NCI-H1930 (cell line): Measurements from ENCODE around the gene SH3TC2.

Experiments
- DNase-seq, 2 experiments: peaks; one replicate each; lab custom pipeline; 2025; lab: John Stamatoyannopoulos, UW

The SH3TC2 gene

DNA sequence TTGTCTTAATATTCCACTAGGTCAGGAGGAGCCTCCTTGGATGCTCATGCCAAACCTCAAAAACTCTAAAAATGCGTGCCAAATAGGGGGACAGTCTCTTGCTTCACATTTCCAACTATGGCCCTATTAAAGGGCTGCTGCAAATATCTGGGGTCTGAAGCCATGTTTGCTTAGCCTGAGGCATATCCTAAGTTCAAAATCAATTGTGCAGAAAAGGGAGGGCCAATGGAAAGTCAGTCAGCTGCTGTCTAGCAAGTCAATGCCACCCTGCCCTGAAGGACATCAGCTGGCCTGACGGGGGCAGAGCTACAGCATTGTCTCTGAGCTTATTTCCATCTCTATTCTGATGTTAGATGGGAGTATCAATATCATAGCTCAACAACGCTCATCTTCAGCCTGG, 93.6 kb downstream of the SH3TC2 start:
- DNase-seq = no peak

GRCh38 chr5:148968311-148968710, 94.6 kb downstream of the SH3TC2 start:
- DNase-seq = no peak

DNA sequence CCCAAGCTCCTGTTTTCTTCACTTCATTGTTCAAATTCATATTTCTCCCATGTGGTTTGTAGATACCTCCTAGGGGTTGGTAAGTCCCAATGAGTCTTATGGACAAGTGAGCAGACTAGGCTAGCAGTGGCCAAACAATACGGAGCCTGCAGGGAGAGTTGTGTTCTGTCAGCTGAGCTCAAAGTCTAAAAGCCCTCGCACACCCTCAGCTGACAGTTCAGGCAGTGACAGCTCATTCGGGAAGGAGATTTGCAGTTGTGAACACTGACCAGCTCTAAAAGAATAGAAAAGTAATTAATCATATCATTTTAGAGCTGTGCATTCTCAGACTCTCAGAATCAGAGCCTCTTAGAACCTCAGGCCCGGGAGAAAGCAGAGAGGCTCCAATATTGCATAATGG, 95.1 kb downstream of the SH3TC2 start:
- no peak for DNase-seq

- DNase-seq = no peak
Observed at GRCh38 chr5:148966938-148967337, 95.9 kb downstream of the SH3TC2 start.

DNA sequence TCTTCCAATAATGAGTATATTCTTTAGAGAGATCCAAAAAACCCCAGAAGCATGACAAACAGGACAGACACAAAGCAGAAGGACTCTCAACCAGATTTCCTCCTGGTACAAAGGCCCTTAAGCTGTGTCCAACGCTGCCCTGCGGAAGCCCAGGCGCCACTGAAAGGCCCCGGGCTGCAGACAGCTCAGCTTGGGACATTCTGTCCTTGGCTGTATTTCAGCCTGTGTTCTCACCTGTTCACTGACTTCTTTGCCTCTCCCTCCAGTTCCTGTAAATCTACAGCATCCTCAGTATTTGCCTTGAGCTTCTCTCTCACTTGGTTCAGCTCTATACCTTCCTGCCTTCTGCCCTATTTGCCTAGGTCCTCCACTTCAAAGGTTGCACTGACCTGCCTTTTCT, 96.5 kb downstream of the SH3TC2 start:
- DNase-seq = no peak

- no peak for DNase-seq
Observed at GRCh38 chr5:148965511-148966265, 97.2 kb downstream of the SH3TC2 start.

GRCh38 chr5:148963664-148964063, 99.2 kb downstream of the SH3TC2 start:
- no peak for DNase-seq

DNA sequence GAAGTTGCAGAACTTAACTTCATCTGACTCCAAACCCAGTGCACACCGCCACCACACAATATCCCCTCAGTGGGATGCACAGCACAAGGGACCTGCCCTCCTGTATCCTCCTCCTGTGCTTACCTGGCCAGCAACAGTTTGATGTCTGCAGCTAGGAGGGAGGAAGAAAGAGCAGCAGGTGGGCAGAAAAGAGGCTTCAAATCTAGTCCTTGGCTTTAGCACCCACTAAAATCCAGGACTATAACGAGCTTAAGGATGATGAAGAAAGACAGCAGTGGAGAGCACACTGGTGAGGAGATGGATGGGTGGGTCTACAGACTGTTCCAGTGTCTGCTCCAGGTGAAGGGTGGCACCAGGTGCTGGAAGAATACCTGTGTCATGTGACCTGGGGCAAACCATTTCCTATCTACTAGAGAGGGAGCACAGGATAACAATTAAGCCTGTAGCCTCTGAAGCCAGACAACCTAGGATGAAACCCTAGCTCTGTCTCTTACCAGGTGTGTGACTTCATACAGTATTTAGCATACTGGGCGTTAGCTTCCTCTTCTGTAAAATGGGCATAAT, 100.0 kb downstream of the SH3TC2 start:
- no peak for DNase-seq

- DNase-seq = no peak
Observed at GRCh38 chr5:148962200-148962550, 100.7 kb downstream of the SH3TC2 start.

DNA sequence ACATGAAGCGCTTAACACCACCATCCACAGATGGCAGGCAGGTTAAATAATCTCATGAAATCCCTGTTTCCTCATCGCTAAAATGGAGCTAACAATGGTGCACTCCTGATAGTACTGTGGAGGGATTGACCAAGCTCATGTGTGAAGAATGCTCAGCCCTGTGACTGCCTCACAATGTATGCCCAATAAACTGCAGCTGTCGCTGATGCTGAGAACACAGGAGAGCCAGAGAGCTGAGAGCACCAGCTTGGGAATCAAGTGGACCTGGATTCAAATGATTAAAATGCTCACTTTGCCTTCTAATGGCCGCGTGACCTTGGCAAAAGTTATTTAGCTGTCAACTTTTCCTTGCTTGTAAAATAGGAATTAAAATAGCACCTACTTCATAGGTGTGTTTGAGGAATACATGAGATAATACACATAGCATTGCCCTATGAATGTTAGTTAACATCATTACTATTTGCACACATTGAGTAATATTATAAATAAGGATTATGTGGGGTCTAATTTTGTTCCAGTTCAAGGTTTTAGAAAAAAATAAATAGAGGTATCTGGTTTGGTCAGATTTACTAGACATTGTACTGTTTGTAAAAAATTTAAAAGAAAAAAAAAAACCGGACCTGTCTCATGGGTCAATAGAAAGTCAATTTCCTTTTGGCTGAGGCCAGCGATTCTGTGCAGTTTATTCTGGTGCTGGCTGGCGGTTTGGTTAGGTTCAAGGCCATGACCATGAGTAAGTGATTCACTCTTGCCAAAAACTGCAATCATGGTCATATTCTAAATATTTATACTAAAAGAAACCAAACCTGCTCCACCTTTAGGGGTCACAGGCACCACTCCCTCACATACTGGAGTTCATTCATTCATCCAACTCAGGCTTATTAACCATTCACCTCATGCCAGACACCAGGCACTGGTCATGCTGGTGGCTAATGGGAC, 101.3 kb downstream of the SH3TC2 start:
- no peak for DNase-seq

GRCh38 chr5:148960070-148960769, 102.6 kb downstream of the SH3TC2 start:
- no peak for DNase-seq

DNA sequence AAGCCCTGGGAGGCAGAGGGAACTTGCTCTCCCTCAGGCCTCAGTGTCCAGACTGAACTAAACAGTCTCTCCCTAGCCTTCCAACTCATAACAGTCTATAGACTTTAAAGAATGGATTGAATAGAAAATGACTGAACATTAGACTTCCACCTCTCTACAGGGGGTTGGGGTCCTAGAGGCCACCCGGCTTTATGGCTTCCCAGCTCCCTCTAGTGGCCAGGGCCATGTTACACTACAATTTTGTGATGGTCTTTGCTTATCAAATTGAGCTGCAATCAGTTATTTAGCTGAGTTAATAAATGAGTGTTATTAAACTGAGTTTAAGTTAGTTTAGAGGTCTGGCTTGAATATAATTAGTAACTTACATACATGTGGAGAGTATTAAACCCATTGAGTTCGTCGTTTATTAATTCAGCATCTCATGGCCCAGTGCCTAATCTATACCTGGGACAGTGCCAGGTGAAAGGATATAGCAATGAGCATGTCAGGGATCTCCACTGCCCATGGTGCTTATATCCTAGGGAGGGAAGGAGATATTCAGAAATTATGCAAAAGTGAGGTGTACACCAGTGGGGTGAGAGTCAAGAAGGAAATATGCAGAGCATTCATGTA, 105.2 kb downstream of the SH3TC2 start:
- no peak for DNase-seq

DNA sequence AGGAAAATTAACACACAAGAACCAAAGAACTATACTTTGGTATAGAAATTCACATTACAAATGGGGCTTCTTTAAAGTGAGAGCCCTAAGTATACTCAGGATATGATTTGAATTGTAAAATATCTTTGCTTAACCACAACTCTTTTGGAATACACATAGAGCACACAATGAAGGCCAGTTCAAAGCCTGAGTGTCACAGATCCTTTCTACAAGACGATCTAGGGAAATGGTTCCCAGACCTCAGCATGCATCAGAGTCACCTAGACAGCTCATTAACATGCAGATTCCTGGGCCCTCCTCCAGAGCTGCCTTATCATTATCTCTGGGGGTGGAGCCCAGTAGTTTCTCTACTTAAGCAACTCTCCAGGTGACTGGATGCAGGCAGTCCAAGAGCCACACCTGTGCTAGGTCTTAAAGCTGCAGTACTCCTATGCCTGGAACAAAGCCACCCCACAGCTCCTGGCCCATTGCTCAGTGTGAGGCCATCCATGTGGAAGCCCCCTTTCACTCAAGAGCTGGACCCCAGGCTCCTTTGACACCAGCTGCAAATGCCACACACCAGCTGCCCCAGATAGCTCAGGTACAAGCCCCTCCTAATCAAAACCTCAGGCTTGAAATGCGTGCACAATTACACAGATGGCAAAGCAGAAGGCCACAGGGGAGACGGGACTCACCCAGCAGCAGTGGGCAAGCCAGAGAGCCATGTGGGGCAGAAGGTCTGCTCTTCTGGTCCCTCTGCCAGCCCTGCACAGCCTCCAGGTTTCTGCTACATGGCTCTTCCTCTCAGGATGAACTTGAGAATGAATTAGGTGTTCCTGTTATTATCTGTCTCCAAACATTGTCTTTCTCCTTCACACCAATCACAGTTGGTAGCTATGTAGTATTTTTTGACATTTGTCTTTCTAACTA, 106.1 kb downstream of the SH3TC2 start:
- DNase-seq = no peak
